Measurements from ENCODE around the gene RPS25. TPM values are rescaled to one million over a fixed set of nuclear protein-coding genes. Genes with fewer than 3 reads are reported as not detected.
"Not testable (repeated sequence)": the region's sequence is repeated elsewhere in the genome, so short reads cannot be mapped to it uniquely, and the experiment has no call there.

Gene RPS25
- total RNA-seq, 1 donor = 914 TPM

DNA sequence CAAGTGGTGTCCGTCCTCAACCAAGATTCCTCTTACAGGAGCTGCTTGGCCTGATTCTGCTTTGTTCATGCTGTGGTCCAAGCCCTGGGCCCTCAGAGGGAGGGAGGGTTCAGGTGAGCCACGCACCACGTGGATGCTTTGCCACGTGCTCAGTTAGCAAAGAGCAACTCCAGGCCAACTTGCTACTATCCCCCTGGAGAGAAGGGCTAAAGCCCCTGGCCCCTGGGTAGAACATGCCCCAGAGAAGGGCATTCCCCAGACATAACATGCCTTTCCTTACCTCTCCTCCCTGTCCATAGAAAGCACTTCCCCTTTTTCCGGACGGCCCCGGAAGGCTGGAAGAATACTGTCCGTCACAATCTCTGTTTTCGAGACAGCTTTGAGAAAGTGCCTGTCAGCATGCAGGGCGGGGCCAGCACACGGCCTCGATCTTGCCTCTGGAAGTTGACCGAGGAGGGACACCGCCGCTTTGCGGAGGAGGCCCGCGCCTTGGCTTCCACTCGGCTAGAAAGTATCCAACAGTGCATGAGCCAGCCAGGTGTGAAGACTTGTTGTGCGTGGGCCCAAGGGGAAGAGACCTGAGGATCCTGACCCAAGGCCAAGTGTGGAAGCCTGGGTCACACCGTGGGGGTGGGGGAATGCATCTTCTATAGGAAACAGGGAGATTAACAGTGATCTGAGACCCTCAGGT is 37.8 kb downstream of the RPS25 start:
- H3K4me3 ChIP-seq (ENCODE audit: low read depth, low read length) = no peak overlapping the region
- no peak for DNase-seq (ENCODE audit: low read depth)

DNA sequence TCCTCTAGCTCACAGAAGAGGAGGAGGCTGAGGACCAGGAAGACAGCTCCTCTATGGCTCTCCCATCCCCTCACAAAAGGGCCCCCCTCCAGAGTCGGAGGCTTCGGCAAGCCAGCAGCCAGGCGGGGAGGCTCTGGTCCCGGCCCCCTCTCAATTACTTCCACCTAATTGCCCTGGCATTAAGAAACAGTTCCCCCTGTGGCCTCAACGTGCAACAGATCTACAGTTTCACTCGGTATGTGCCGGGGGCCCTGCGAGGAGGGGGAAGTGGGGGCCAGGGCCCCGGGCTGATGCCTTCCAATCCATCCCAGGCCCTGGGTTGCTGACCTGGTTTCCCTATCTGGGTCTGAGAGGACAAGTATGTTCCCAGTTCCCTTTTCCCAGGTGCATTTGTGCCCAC is 38.7 kb downstream of the RPS25 start:
- TF ChIP-seq, protein P1, sequence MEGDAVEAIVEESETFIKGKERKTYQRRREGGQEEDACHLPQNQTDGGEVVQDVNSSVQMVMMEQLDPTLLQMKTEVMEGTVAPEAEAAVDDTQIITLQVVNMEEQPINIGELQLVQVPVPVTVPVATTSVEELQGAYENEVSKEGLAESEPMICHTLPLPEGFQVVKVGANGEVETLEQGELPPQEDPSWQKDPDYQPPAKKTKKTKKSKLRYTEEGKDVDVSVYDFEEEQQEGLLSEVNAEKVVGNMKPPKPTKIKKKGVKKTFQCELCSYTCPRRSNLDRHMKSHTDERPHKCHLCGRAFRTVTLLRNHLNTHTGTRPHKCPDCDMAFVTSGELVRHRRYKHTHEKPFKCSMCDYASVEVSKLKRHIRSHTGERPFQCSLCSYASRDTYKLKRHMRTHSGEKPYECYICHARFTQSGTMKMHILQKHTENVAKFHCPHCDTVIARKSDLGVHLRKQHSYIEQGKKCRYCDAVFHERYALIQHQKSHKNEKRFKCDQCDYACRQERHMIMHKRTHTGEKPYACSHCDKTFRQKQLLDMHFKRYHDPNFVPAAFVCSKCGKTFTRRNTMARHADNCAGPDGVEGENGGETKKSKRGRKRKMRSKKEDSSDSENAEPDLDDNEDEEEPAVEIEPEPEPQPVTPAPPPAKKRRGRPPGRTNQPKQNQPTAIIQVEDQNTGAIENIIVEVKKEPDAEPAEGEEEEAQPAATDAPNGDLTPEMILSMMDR (IDR thresholded peaks at IDR 0.05; ENCODE audit: insufficient read depth, low read depth, low read length) = no peak
- no peak for DNase-seq (ENCODE audit: low read depth)
- no peak overlapping the region for H3K4me3 ChIP-seq (ENCODE audit: low read depth, low read length)

More for the DNA sequence above, 37.8 kb downstream of the RPS25 start:
- TF ChIP-seq, protein P1 (IDR thresholded peaks at IDR 0.05; ENCODE audit: insufficient read depth, low read depth, low read length) = no peak

DNA sequence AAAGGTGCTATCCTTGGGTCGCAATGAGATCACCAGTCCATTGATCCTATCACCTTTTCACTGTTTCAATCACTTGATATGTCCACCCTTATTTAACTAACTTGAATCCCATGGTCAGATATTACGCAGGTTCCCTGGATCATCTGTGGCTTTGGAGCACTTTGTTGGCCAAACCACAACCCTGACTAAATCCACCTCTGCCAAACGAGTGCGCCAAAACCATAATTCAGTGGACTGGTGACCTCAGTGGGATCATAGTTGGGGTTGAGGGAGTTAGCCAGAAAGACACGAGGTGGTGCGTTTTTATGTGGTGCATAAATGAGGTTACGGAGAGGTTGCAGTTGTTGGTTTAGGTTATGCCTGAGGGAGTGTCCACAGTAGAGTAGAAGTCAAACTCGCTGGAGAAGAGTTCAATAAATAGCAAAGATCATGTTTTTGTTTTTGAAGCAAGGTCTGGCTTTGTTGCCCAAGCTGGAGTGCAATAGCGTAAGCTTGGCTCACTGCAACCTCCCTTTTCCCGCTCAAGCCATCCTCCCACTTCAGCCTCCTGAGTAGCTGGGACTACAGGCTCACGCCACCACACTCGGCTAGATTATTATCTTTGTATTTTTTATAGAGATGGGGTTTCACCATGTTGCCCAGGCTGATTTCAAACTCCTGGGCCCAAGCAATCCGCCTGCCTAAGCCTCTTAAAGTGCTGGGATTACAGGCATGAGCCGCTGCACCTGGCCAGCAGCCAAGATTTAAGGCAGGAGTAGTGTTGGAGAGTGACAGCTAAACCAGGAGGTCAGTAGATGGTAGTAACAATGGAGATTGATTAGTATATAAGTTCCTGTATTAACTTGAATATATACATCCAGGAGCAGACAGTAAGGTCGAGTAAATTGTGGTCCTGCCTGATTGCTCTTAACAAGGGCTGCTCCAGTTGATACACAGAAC is 42.1 kb downstream of the RPS25 start:
- DNase-seq (ENCODE audit: low read depth) = no peak
- TF ChIP-seq, protein P1 (IDR thresholded peaks at IDR 0.05; ENCODE audit: insufficient read depth, low read depth, low read length) = no peak

DNA sequence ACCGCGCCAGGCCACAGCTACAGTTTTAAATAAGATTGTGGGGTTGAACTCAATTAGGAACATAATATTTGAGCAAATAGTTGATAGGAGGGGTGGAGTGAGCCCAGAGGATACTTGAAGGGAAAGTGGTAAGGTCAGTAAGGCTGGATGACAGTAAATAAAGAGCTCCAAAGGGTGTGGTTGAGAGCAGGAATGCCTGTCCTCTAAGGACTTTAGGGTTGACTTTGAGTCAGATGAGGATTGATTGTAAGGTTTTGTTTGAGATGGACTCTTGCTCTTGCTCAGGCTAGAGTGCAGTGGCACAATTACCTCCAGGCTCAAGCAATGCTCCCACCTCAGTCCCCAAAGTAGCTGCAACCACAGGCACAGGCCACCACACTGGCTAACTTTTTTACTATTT is 44.2 kb downstream of the RPS25 start:
- DNase-seq (ENCODE audit: low read depth) = no peak
- TF ChIP-seq, protein P1 (IDR thresholded peaks at IDR 0.05; ENCODE audit: insufficient read depth, low read depth, low read length) = no peak
- no peak overlapping the region for H3K4me3 ChIP-seq (ENCODE audit: low read depth, low read length)

More for the DNA sequence above, 42.1 kb downstream of the RPS25 start:
- no peak overlapping the region for H3K4me3 ChIP-seq (ENCODE audit: low read depth, low read length)

DNA sequence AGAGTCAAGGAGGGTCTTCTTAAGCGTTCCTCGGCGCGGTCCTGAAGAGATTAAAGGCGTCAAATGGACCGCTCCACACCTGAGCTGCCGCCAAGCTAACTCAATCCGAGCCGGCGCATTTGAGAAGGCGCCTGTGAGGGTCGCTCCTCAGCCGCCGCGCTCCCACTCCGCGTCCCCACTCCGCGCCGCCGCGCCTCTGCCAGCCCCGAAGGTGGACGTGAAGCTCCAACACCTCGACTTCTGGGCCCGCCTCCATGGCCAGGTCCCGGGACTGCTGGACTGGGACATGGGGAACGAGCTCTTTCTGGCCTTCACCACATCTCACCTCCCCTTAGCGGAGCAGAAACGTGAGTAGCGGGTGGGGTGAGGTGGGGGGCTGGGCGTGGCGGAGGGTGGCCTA is 46.5 kb downstream of the RPS25 start, which contains the start of gene FOXR1:
Gene FOXR1 (plus strand): TSS at position 116 of the 400 bp plus-strand sequence. CDS start 171 bp downstream, at position 287.
- TF ChIP-seq, protein P1 (IDR thresholded peaks at IDR 0.05; ENCODE audit: insufficient read depth, low read depth, low read length) = no peak
- H3K4me3 ChIP-seq (ENCODE audit: low read depth, low read length) = no peak within 1 kb of the TSS
- no peak for DNase-seq (ENCODE audit: low read depth)

DNA sequence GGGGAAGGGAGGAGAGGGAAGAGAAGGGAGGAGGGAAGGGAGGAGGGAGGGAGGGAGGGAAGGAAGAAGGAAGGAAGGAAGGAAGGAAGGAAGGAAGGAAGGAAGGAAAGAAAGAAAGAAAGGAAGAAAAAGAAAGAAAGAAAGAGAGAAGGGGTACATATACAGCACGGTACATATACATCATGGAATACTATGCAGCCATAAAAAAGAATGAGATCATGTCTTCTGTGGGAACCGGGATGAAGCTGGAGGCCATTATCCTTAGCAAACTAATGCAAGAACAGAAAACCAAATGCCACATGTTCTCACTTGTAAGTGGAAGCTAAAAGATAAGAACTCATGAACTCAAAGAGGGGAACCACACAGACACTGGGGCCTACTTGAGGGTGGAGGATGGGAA is 48.6 kb downstream of the RPS25 start:
- not testable (repeated sequence) for DNase-seq (ENCODE audit: low read depth); H3K4me3 ChIP-seq (ENCODE audit: low read depth, low read length)

Small RNAs within 50 kb of the gene (small RNA-seq; reads per million reads assigned to genes)
- gene AP003392.2 (not detected), gene RF00017 (not detected), gene RF00019 (not detected)

Other genes starting within 250 kb of the RPS25 start
- gene DDX6, start 227.2 kb downstream of the RPS25 start, total RNA-seq = 91.8 and 132 TPM in 2 replicates
- not detected in 2 replicates for gene CXCR5, start 134.5 kb downstream of the RPS25 start, total RNA-seq
- gene BCL9L, start 92.4 kb downstream of the RPS25 start, total RNA-seq = 28.9 and 29.0 TPM in 2 replicates
- not detected in 2 replicates for gene UPK2, start 62.0 kb downstream of the RPS25 start, total RNA-seq
- not detected in 2 replicates for gene FOXR1, start 46.6 kb downstream of the RPS25 start, total RNA-seq
- gene CENATAC, start 20.2 kb downstream of the RPS25 start, total RNA-seq = 34.5 and 42.8 TPM in 2 replicates
- 55.4 and 94.6 TPM in 2 replicates for gene TRAPPC4, start 423 bp upstream of the RPS25 start, total RNA-seq
- gene SLC37A4, start 12.5 kb upstream of the RPS25 start, total RNA-seq = 9.5 and 13.2 TPM in 2 replicates
- 155 and 174 TPM in 2 replicates for gene HYOU1, start 38.9 kb upstream of the RPS25 start, total RNA-seq
- gene VPS11, start 49.5 kb upstream of the RPS25 start, total RNA-seq = 24.2 and 24.6 TPM in 2 replicates
- 11.2 and 13.2 TPM in 2 replicates for gene HMBS, start 66.5 kb upstream of the RPS25 start, total RNA-seq
- gene DPAGT1, start 83.5 kb upstream of the RPS25 start, total RNA-seq = 21.3 and 29.4 TPM in 2 replicates
- 4.5 and 5.6 TPM in 2 replicates for gene C2CD2L, start 89.0 kb upstream of the RPS25 start, total RNA-seq
- 18.6 and 20.3 TPM in 2 replicates for gene HINFP, start 103.2 kb upstream of the RPS25 start, total RNA-seq
- gene ABCG4, start 130.7 kb upstream of the RPS25 start, total RNA-seq = under 0.01 and 0.86 TPM in 2 replicates
- gene NLRX1, start 150.4 kb upstream of the RPS25 start, total RNA-seq = 16.4 and 17.7 TPM in 2 replicates
- not detected in 2 replicates for gene NHERF4, start 167.1 kb upstream of the RPS25 start, total RNA-seq
- 13.2 and 20.7 TPM in 2 replicates for gene CBL, start 188.0 kb upstream of the RPS25 start, total RNA-seq

Measured in fibroblast of villous mesenchyme (primary cell).